GM12892 (cell line): ENCODE results near the gene ID2.

ENCODE experiments used
- POLR2A ChIP-seq: IDR thresholded peaks from 2 replicates; pipeline ENCODE4 v1.6.1; 2011; ENCODE audit warnings: low read depth, low read length, control low read depth
- POLR2AphosphoS5 ChIP-seq: IDR thresholded peaks from 2 replicates; pipeline ENCODE4 v1.6.1; 2011; ENCODE audit warnings: low read depth, low read length, control low read depth

DNA sequence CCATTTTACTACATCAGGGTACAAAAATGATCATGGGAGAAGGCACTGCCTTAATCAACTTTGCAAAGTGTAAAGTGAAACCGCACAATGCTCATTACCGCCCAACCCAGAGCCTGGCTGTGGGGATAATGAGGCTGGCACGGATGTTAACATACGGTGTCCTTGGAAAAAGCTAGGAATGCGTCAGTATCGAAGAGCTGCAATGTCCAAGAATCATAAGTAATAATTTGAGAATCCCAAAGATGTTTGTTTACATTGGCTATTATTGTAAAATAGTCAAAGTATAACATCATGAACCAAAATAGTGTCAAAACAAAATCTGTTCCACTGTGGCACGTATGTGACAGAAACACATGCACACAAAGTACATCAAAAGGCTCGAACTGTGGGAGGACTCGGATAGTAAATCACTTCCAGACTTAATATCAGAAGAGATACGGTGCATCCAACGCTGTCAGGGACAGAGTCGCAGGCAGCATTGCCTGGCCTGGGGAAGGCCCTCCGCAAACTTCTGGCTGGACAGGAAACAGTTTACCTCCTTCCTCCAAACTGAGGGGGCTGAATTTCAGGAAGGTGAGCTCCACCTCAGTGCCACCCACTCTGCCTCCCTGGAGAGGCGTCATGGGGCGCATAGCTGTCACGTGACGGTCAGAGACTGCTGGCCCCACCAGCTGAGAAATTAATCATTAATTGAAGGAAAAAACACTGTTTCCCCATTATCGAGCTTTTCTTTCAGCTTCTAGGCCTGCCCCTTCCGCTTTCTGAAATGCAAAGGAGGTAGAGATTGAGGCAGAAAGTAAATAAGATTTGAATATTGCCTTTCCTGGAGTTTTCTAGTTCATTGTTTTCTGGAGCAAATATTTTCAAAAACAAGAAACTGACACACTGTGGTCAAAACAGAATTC, 1.8 kb upstream of the ID2 start:
- TF ChIP-seq POLR2A (no peak), POLR2AphosphoS5 (no peak)
